HG03460 (cell line): ENCODE data around the gene ZDHHC11B.
"Not testable (repeated sequence)": the region's sequence is repeated elsewhere in the genome, so short reads cannot be mapped to it uniquely, and the experiment has no call there.

Experiments used
- ATAC-seq: cut with Tn5 transposase; IDR thresholded peaks from one replicate; pipeline ENCODE4 v1.9.1; 2021; ENCODE audit not compliant: unreplicated experiment

ZDHHC11B gene

DNA sequence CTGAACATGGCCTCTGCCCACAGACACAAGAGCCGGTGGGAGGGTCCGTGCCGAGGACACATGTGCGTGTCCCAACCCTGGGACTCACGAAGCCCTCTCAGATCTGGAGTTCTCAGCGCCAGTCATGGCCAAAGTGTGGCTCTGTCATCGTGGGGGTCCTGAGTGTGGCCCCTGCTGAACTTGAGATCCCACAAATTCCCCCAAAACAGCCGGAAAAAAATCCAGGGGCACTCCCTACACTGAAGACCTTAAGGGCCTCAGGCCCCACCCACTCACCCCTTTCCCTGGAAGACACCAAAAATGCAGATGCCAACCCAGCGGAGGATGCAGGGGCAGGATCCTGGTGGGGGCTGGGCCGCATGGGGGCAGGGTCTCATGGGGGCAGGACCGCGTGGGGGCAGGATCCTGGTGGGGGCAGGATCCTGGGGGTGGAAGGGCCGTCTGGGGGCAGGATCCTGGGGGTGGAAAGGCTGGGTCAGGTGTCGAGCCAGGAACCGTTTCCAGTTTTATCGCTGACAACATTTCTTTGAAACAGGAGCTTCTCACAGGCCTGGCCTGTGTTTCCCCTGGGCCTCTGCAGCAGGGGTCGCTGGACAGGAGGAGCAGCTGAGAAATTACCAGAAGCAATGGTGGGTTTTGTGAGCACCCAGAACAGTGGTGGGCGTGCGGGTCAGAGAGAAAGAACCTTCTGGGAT lies 13.3 kb downstream of the ZDHHC11B start:
- ATAC-seq: not testable (repeated sequence)

DNA sequence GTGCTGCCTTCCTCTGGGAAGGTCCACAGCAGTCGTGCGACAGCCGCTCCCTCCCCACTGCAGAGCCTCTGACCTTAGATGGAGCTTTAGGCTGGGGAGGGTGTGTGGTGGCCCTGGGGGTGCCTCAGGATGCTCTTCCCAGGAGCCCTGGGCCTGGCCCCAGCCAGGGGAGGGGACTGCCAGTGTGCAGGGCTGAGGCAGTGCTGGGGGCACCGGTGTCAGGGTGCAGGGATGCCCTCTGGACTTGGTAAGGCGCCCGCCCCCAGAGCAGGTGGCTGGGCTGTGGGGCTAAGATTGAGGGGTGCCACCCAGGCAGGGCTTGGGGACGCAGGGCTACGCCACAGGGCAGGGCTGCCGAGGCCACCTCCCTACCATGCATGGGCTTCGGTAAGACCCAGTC lies 13.9 kb downstream of the ZDHHC11B start:
- ATAC-seq: not testable (repeated sequence)

DNA sequence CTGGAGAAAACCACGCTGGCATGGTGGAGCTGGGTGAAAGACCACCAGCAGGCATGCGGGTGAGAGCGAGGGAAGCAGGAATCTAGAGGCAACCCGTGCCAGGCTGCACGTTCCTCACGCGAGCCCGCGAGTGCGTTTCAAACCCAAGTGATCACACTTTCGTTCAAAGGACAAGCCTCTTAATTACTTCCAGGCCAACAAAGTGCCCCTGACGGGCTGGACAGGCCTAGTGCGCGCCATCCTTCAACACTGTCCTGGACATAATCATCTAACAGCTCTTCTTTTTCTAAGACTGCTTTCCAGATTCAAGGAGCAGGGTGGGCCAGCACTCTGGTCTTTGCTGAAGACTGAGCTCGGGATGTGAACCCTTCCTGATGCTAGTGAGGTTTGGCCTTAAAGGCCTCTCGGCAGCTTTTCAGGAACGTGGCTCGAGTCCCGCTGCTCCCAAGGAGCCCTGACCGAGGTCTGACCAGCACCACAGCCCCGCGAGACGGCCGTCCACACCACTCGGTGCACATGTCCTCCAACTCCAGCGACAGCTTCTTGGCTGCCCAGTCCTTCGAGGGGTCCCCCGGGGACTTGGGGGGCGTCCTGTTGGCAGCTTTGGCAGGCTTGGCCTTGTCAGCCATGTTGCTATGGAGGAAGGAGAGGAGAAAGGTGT lies 14.9 kb downstream of the ZDHHC11B start:
- ATAC-seq: not testable (repeated sequence)

DNA sequence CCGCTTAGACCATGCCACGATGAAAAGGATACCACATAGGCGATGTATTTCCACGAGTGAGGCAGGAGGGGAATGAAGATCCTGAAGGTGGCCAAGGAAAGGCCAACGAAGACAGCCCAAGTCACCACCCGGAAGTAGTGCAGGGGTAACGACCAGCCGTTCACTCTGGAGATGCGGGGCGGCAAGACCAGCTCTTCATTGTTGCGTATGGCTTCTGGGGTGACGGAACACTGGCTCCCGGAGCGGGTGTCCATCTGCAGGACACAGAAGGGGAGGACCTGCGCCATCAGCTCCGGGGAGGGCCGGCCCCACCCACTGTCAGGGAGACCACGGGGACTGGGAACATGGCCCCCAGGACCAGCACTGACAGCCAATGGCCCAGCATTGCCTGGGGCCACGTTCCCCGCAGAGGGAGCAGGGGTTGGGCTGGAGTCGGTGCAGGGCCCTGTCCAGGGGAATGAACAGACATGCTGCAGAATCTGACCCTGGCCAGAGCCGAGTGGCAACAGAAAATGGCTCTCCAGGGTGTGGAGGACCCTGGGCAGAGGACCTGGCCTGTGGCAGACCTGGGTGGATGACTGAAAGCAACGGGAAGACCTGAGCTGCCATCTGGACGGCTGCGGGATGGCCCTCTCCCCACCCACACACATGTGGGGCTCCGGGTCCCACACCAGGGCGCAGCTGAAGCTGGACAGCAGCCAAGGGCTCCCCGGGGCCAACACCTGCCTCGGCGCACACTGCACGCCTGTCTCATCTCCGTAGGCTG lies 17.7 kb downstream of the ZDHHC11B start:
- ATAC-seq: no peak

DNA sequence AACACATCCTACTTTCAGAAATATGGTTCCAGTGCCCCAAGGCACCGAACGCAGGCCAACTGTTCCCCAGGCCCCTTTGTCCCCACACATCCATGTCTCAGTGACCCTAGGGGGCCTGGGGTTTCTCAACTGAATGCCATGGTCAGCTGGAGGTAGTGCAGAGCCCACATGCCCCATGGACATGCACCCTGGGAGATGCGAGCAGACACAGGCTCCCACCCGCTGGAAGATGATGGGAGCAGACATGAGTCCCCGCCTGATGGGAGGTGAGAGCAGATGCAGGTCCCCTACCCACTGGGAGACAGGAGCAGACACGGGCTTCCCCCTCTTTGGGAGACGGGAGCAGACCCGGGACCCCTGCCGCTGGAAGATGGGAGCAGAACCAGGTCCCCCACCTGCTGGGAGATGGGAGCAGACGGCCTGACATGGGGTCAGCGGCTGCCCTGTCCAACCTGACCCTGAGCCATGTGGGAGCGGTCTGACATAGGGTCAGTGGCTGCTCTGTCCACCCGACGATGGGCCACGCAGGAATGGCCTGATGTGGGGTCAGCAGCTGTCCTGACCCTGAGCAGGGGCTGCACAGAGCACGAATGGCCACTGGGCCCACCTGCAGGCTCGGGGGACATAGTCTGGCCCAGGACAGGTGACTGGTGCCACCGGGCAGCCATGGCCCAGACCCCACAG lies 18.4 kb downstream of the ZDHHC11B start:
- no peak for ATAC-seq

DNA sequence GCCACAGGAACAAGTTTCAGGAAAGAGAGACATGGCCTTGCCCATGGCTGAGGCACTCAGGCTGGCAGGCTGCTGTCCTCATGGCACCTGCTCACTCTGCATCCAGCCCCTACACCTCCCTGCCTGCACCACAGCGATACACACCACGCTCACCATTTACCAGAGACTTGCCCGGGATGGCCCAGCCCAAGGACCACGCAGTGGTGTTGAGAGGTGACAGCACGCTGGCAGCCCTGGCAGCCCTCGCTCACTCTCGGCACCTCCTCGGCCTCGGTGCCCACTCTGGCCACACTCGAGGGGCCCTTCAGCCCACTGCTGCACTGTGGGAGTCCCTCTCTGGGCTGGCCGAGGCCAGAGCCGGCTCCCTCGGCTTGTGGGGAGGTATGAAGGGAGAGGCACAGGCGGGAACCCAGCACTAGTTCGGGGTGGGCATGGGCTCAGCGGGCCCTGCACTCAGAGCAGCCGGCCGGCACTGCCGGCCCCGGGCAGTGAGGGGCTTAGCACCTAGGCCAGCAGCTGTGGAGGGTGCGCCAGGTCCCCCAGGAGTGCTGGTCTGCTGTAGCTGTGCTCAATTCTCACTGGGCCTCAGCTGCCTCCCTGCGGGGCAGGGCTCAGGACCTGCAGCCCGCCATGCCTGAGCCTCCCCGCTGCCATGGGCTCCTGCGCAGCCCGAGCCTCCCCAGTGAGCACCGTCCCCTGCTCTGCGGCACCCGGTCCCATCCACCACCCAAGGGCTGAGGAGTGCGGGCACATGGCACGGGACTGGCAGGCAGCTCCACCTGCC lies 20.3 kb downstream of the ZDHHC11B start:
- no peak for ATAC-seq

DNA sequence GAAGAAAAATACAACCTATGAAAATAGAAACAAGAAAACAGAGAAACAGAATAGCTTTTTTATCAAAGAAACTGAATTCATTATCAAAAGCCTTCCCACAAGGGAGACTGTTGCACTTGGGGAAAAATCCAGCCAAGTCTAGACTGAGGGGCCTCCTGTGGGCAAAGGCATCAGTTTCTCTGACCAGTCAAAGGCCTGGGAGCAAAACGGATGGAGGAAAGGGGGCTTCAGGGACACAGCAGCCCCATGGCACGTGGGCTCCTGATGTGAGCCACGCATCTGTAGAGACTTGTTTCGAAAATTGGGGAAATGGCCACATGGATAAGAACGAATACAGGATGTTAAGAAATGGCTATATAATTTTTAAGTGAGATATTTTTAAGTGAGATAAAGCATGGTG lies 21.1 kb downstream of the ZDHHC11B start:
- no peak for ATAC-seq

DNA sequence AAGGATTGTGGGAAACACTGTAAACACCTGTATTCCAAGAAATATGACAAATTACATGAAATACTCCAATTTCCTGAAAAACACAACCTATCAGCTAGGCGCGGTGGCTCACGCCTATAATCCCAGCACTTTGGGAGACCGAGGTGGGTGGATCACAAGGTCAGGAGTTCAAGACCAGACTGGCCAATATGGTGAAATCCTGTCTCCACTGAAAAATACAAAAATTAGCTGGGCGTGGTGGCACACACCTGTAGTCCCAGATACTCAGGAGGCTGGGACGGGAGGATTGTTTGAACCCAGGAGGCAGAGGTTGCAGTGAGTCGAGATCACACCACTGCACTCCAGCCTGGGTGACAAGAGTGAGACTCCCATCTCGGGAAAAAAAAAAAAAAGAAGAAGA lies 21.5 kb downstream of the ZDHHC11B start:
- ATAC-seq: not testable (repeated sequence)

DNA sequence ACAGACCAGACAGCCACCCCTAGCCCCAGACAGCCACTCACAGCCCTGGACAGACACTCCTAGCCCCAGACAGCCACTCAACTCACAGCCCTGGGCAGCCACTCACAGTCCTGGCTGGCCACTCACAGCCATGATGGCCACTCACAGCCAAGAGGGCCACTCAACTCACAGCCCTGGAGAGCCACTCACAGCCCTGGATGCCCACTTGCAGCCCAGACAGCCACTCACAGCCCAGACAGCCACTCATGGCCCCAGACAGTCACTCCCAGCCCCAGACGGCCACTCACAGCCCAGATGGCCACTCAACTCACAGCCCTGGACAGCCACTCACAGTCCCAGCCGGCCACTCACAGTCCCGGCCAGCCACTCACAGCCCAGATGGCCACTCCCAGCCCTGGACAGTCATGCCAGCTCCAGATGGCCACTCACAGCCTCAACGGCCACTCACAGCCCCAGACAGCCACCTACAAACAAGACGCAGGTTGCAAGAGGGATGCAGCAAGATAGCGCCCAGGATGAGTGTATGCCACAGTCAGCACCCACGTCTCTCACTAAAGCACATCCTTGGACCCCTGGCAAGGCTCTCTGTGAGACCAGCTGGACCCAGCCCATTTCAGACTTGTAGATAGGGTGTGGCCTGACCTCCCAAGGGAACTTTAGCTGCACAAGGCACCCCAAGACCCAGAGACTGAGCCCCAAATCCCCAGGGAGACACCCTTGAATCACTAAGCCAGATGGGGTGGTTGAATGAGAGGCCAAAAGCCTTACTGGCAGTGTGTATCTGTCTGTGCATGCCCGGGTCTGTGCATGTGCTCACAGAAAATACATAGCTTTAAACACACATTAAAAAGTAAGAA lies 22.4 kb downstream of the ZDHHC11B start:
- no peak for ATAC-seq

DNA sequence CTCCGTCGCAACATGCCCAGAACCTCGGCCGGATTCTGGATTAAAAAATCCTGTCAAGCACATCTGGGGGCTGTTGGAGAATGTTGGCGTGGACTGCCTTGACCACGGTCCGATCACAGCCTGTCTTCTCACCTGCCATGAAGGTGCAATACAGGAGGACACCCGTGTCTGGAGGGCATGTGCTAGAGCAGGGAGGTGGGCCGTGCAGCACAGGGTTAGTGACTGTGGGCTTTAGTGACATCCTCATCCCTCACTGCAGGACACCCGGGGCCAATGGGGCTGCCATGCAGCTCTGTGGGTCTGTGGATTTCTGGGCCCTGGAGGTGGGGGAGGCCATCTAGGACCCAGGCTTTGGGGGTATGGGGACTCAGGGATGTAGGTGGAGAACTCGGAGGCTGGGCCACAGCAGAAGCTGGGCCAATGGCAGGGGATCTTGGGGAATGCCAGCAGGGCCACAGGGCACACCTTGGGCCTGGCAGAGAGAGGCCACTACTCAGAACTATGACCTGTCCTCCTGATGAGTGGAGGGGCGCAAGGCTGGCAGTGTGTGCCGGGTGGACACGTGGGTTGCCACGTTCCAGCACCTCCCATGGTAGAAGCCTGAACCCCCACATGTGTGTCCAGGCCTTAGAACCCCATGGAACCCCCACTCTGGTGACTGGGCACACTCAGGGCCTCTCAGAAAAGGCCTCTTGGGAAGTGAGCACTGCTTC lies 23.3 kb downstream of the ZDHHC11B start:
- no peak for ATAC-seq

DNA sequence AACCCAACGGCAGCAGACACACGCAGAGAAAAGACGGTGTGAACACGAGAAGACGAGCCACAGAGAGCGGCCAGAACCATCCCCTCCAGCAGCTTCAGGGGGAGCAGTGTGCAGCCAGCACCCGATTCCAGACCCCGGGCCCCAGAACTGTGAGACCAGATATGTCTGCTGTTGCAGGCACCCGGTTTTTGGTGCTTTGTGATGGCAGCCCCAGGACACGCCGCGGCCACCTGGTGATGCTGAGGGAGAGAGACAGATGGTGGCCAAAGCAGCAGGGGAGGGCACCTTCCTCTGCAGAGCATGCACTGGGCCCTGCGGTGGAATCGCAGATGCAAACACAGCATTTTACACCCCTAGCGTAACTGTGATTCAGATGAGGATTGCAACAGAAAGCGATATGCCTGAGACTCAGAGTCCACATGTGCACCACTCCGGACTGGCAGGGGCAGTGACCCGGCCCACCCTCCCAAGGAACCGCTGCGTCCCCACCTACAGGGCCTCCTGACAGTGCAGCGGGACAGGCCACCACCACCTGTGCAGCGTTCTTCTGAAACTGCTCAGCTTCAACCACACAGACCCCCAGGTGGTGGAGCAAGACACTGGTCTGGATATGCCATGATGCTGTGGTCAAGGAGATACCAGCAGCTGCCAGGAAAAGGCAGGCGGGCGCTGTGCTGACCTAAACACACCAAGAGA lies 24.0 kb downstream of the ZDHHC11B start:
- ATAC-seq: no peak

DNA sequence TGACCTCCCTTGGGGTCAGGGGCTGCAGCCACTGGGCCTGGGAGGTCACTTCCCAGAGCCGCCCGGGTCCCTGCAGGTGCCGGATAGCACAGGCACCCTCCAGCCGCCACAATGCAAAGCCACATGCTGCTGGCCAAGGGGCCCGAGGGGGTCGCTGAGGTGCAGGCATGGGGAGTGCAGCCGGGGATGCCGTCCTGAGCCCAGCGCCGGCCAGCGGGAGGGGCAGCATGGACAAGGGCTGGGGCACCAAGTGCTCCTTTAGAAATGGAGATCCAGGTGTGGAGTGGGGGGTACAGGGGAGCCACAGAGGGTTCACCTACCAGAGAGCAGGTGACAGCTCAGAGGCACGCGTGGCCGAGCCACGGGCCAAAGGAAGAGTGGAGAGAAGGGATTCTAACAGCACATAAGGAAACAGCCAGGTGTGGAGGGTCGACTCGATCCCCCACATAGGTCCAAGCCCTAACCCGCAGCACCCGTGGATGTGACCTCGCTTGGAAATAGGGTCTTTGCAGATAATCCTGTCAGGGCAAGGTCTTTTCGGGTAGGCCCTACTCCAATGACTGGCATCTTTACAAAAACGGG lies 24.7 kb downstream of the ZDHHC11B start:
- ATAC-seq: no peak

DNA sequence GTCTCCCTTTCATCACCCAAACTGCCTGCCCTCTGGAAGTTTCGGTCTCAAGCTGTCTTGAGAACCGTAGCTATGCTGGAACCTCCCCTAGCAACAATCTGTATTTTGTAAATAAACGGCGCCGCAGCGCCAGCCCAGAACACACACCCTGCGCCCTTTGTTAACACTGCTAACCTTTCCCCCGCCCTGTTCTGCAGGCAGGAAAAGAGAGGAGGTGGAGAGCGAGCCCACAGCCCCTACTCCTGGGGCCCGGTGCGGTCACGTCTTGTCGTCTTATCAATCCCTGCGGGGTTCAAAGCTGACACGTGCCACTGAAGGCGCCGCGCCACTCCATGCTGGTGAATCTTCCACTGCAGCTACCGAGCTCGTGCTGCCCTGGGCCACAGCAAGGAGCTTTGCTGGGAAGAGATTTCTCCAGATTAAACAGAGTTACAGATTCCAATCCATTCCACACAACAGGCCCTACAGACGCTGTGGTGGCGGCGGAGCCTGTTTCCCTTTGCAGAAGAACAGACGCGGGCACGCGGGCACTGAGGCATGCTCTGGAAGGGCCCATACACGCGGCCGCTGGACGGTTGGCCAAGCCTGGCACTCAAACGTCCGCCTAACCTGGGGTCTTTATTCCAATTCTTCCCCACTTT lies 25.3 kb downstream of the ZDHHC11B start:
- ATAC-seq: no peak

DNA sequence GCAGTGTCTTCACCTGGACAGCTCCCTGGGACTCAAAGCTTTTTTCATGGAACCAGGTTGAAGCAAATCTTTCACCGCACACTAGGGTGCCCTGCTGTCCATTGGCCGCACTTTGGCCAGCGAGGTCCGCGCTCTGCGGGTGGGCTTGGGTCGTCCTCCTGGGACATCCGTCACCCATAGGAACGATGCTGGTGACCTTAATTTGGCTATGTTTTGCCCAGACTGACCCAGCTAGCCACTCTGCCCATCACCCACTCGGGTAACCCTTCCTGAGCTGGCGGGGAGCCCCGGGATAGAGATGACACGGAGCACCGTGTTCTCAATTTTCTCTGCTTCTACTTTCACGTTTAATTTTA lies 25.9 kb downstream of the ZDHHC11B start:
- ATAC-seq: no peak

DNA sequence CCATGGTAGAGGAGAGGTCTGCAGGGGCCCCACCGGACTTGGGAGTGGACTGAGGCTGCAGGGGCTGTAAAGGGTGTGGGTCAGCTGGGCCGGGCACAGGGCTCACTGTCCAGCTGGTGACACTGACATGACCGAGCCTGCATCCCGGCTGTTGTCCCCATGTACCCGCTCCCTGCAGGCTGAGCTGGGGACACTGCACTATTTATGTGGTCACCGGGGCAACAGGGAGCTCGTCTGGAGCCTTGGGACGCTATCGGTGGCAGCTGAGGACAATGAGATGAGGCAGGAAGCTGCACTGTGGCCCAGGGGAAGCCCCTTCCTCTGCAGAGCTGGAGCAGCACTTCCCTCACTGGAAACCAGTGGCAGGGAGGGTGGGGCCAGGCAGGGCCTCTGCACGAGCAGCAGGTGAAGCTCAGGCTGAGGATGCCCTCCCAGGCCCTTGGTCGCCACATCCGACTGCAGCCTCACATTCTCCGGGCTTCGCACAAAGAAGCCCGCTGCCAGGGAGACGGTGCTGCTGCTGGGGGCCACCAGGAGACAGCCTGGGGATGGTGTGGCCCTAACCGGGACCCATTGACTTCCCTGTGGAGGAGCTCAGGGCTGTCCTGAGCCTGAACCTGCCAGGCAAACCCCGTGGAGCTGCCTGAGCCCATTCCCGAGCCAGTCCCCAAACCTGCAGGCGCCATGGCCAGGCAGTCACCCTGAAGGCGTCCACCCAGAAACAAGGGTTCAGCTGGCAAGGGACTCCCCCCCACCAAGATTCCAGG lies 26.4 kb downstream of the ZDHHC11B start:
- ATAC-seq: no peak

DNA sequence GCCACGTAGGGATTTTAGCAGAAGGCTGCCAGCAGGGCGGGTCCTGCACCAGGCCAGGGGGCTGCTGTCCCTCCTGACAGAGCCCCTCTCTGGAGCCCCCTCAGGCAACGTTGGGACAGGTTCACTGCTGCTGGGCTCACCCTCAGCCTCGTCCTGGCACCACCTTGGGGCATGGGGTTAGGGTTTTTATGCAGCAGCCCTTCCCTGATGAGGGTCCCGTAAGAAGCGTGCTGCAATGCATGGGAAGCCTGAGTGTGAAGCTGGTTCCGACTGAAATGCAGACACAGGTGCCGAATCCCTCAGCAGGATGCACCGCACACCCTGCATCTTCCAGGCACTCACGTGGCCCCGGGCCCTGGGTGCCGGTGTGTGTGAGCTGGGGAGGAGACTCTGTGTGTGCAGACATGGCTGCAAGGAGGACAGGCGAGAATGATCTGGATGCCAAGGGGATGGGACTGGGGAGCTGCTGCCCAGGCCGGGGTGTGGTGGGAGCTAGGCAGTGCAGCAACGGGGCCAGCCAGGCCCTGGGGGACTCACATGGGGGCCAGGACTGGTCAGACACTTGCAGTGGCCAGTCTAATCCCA lies 27.1 kb downstream of the ZDHHC11B start:
- no peak for ATAC-seq
